HG03469 (cell line): ENCODE results near the gene PHF20.
"Not testable (repeated sequence)": the region's sequence is repeated elsewhere in the genome, so short reads cannot be mapped to it uniquely, and the experiment has no call there.

Experiments used
- ATAC-seq: cut with Tn5 transposase; IDR thresholded peaks from one replicate; pipeline ENCODE4 v1.9.1; 2021; ENCODE audit warnings: mild to moderate bottlenecking, moderate library complexity, moderate number of reproducible peaks; ENCODE audit not compliant: unreplicated experiment

PHF20 gene

GRCh38 chr20:35963878-35964277 is 192.1 kb downstream of the PHF20 start:
- ATAC-seq, result no peak

- ATAC-seq, result no peak
Observed at GRCh38 chr20:35967979-35968640, 196.3 kb downstream of the PHF20 start, which contains the start of gene CNBD2. Gene CNBD2 (plus strand): TSS chr20:35968590. CDS start chr20:35968763, 173 bp downstream.

GRCh38 chr20:35968930-35969329 is 197.1 kb downstream of the PHF20 start:
- no peak for ATAC-seq

GRCh38 chr20:35971981-35972380 is 200.2 kb downstream of the PHF20 start:
- no peak for ATAC-seq

GRCh38 chr20:35972462-35972861 is 200.6 kb downstream of the PHF20 start:
- ATAC-seq, result no peak

- no peak for ATAC-seq
Observed at GRCh38 chr20:35974256-35974655, 202.4 kb downstream of the PHF20 start.

GRCh38 chr20:35975576-35976373 is 204.0 kb downstream of the PHF20 start:
- ATAC-seq, result no peak

GRCh38 chr20:35978041-35978513 is 206.3 kb downstream of the PHF20 start:
- no peak for ATAC-seq

GRCh38 chr20:35979544-35979943 is 207.7 kb downstream of the PHF20 start:
- ATAC-seq, result no peak

GRCh38 chr20:35981969-35982368 is 210.2 kb downstream of the PHF20 start:
- ATAC-seq, result no peak

GRCh38 chr20:35984382-35984781 is 212.6 kb downstream of the PHF20 start:
- ATAC-seq, result no peak

- no peak for ATAC-seq
Observed at GRCh38 chr20:35985806-35986205, 214.0 kb downstream of the PHF20 start.

GRCh38 chr20:35988910-35989463 is 217.2 kb downstream of the PHF20 start:
- no peak for ATAC-seq

- ATAC-seq, result no peak
Observed at GRCh38 chr20:35991142-35991771, 219.4 kb downstream of the PHF20 start.

GRCh38 chr20:35992713-35993335 is 221.0 kb downstream of the PHF20 start:
- no peak for ATAC-seq

GRCh38 chr20:35994994-35995453 is 223.2 kb downstream of the PHF20 start:
- no peak for ATAC-seq

GRCh38 chr20:35996492-35996891 is 224.7 kb downstream of the PHF20 start:
- not testable (repeated sequence) for ATAC-seq
